Kidney (tissue), 14 donors: Measurements from ENCODE around the gene KDF1. TPM values are rescaled to one million over a fixed set of nuclear protein-coding genes. Genes with fewer than 3 reads are reported as not detected.

Source experiments
- DNase-seq, 5 donors: peaks; one replicate each; pipeline ENCODE4 v3.0.0-alpha.2; 2013 to 2020
- FAIRE-seq: peaks from 2 replicates; lab custom pipeline; 2012; peaks lifted over from hg19 to GRCh38; lab: Jason Lieb, UNC
- H3K27ac ChIP-seq, 2 donors: one replicate each; pipeline ENCODE4 v1.7.0; 2013; ENCODE audit warnings: low read depth in 2 of 2, low read length in 2 of 2, inconsistent platforms in 1 of 2
- H3K27me3 ChIP-seq: one replicate; pipeline ENCODE4 v1.7.1; 2013; ENCODE audit warnings: low read length, inconsistent platforms; ENCODE audit not compliant: control insufficient read depth, insufficient read depth
- H3K36me3 ChIP-seq, 3 donors: one replicate each; pipeline versions ENCODE4 v1.7.0 to v1.7.1; 2013; ENCODE audit warnings: low read length in 3 of 3, control low read depth in 1 of 3, inconsistent platforms in 1 of 3; ENCODE audit not compliant: insufficient read depth in 3 of 3, control insufficient read depth in 2 of 3
- H3K4me1 ChIP-seq, 3 donors: one replicate each; pipeline versions ENCODE4 v1.7.0 to v1.7.1; 2013; ENCODE audit warnings: low read length in 3 of 3, inconsistent platforms in 1 of 3, low read depth in 1 of 3; ENCODE audit not compliant: control insufficient read depth in 2 of 3, insufficient read depth in 2 of 3
- H3K4me3 ChIP-seq, 3 donors: one replicate each; pipeline versions ENCODE4 v1.7.0 to v1.8.1; 2013; ENCODE audit warnings: low read length in 3 of 3, control low read depth in 1 of 3, inconsistent platforms in 1 of 3
- H3K9ac ChIP-seq, 3 donors: one replicate each; pipeline versions ENCODE4 v1.7.0 to v1.7.1; 2013; ENCODE audit warnings: low read length in 3 of 3, control low read depth in 1 of 3, inconsistent platforms in 1 of 3
- H3K9me3 ChIP-seq, 3 donors: one replicate each; pipeline versions ENCODE4 v1.7.0 to v1.7.1; 2013; ENCODE audit warnings: low read length in 3 of 3, control low read depth in 1 of 3, inconsistent platforms in 1 of 3; ENCODE audit not compliant: control insufficient read depth in 2 of 3, insufficient read depth in 1 of 3
- intact Hi-C: fragments of 100-400 bp; cut with DNase I; formaldehyde crosslinking; loops from one replicate; pipeline ENCODE4 v1.11.1; 2022
- polyA plus RNA-seq: library from polyadenylated mRNA; stranded (reverse); fragments of 350-450 nt; fragmentation: Illumina TruSeq; extraction: RNeasy Lipid Tissue Mini Kit (QIAGEN cat#74804); gene quantifications from one replicate; pipeline ENCODE4 v1.2.3, GENCODE V29; 2014; ENCODE audit warnings: low read depth, low replicate concordance; ENCODE audit not compliant: insufficient read depth
- total RNA-seq: library from RNA; stranded (reverse); fragmentation: NEBNext Ultra II Directional; extraction: Animal tissue kit (Norgen Biotek cat#: 25700); gene quantifications from one replicate; pipeline ENCODE4 v1.2.1, GENCODE V29; 2021
- TF ChIP-seq, protein P1 (sequence below): IDR thresholded peaks from 3 replicates; pipeline ENCODE4 v1.5.1; 2012; ENCODE audit warnings: mild to moderate bottlenecking, moderate library complexity, borderline replicate concordance; ENCODE audit not compliant: insufficient read depth; ENCODE audit errors: extremely low read depth
- donor health status: control.
- donor health status: control.
- donor health status: control.
- donor health status: control.
- donor health status: control.
- donor health status: DM: yes; HTN: yes; CAD: no.
- donor health status: Normal renal cell carcinoma (clear cell type).

Gene KDF1
- total and polyA plus RNA-seq, 2 donors from 2014 or later: 14.1 to 19.3 TPM

DNA sequence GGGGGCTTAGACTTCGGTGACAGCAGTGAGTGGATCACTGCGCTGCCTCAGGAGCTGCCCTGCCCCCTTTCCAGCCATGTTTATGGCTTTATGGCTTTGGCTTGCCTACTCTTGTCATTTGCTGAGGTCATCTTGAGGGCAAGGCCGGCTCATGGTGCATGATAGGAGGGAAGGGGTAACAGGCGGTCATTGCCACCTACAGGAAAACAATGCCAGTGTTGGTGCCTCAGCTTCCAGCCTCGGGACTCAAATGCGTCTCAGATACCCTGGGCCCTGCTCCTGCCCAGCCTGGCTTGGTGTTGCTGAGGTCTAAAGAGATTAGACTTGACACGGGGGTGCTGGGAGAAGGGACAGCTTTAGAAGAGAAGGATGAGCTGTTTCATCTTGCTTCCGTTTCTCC lies 14.5 kb downstream of the KDF1 start:
- Histone ChIP-seq H3K4me3 (no peak overlapping the region), H3K4me1 (peaks cover 0 to 8% (median 0%) of the 10 kb centered on the region in 3 donors), H3K9ac (peak overlapping the region in 1 of 3 donors; percentile 26), H3K27me3 (no peaks in the 10 kb centered on the region), H3K36me3 (peaks cover 4 to 33% (median 26%) of the 10 kb centered on the region in 3 donors), H3K9me3 (no peaks in the 10 kb centered on the region), H3K27ac (peak overlapping the region in 1 of 2 donors; percentile 28)
- intact Hi-C loops: no loop called here
- TF ChIP-seq, protein P1, sequence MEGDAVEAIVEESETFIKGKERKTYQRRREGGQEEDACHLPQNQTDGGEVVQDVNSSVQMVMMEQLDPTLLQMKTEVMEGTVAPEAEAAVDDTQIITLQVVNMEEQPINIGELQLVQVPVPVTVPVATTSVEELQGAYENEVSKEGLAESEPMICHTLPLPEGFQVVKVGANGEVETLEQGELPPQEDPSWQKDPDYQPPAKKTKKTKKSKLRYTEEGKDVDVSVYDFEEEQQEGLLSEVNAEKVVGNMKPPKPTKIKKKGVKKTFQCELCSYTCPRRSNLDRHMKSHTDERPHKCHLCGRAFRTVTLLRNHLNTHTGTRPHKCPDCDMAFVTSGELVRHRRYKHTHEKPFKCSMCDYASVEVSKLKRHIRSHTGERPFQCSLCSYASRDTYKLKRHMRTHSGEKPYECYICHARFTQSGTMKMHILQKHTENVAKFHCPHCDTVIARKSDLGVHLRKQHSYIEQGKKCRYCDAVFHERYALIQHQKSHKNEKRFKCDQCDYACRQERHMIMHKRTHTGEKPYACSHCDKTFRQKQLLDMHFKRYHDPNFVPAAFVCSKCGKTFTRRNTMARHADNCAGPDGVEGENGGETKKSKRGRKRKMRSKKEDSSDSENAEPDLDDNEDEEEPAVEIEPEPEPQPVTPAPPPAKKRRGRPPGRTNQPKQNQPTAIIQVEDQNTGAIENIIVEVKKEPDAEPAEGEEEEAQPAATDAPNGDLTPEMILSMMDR: no peak
- no peak for DNase-seq
- no peak for FAIRE-seq

GRCh38 chr1:26945138-26945537 lies 15.1 kb downstream of the KDF1 start:
- H3K9me3 ChIP-seq: no peaks in the 10 kb centered on the region
- no peaks in the 10 kb centered on the region for H3K27me3 ChIP-seq
- FAIRE-seq (no peak), DNase-seq (no peak)
- H3K36me3 ChIP-seq: peaks cover 4 to 33% (median 26%) of the 10 kb centered on the region in 3 donors
- intact Hi-C loops: no loop called here
- no peak overlapping the region for H3K27ac ChIP-seq
- TF ChIP-seq, protein P1: no peak
- H3K4me3 ChIP-seq: no peak overlapping the region
- no peak overlapping the region for H3K9ac ChIP-seq
- H3K4me1 ChIP-seq: peaks cover 0 to 8% (median 0%) of the 10 kb centered on the region in 3 donors

DNA sequence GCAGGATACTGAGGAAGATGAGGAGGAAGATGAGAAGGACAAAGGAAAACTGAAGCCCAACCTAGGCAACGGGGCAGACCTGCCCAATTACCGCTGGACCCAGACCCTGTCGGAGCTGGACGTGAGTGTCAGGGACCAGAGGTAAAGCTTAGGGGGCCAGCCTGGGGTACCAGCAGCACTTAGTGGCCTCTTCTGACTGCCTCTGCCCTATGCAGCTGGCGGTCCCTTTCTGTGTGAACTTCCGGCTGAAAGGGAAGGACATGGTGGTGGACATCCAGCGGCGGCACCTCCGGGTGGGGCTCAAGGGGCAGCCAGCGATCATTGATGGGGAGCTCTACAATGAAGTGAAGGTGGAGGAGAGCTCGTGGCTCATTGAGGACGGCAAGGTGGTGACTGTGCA lies 17.6 kb downstream of the KDF1 start:
- no peak overlapping the region for H3K4me3 ChIP-seq
- no peak overlapping the region for H3K9ac ChIP-seq
- no peaks in the 10 kb centered on the region for H3K27me3 ChIP-seq
- TF ChIP-seq, protein P1: no peak
- intact Hi-C loops: no loop called here
- FAIRE-seq (no peak), DNase-seq (no peak)
- peaks cover 0 to 10% (median 7%) of the 10 kb centered on the region in 3 donors for H3K4me1 ChIP-seq
- H3K27ac ChIP-seq: no peak overlapping the region
- peaks cover 4 to 33% (median 28%) of the 10 kb centered on the region in 3 donors for H3K36me3 ChIP-seq
- H3K9me3 ChIP-seq: no peaks in the 10 kb centered on the region

DNA sequence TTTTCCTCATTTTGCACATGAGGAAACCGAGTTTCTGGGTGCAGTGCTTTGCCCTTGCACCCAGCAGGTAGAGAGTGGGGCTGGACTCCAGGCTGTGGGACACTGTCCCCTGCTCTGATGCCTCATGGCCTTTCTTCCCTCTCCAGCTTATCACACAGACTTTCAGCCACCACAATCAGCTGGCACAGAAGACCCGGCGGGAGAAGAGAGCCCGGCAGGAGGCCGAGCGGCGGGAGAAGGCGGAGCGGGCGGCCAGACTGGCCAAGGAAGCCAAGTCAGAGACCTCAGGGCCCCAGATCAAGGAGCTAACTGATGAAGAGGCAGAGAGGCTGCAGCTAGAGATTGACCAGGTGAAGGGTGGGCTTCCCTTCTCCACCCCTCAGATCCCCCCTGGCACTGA lies 19.0 kb downstream of the KDF1 start:
- DNase-seq (no peak), FAIRE-seq (no peak)
- intact Hi-C loops: no loop called here

More for the DNA sequence above, 19.0 kb downstream of the KDF1 start:
- peaks cover 0 to 10% (median 7%) of the 10 kb centered on the region in 3 donors for H3K4me1 ChIP-seq
- H3K4me3 ChIP-seq: no peak overlapping the region
- no peaks in the 10 kb centered on the region for H3K27me3 ChIP-seq
- H3K27ac ChIP-seq: no peak overlapping the region
- no peak overlapping the region for H3K9ac ChIP-seq
- H3K36me3 ChIP-seq: peaks cover 4 to 33% (median 28%) of the 10 kb centered on the region in 3 donors
- no peaks in the 10 kb centered on the region for H3K9me3 ChIP-seq
- TF ChIP-seq, protein P1: no peak
